NT2/D1 (cell line): ENCODE results near the gene KIAA1217.

Experiments
- SUZ12 ChIP-seq: IDR thresholded peaks from 2 replicates; pipeline ENCODE4 v1.6.1; 2011; ENCODE audit not compliant: insufficient read length, insufficient read depth; ENCODE audit errors: extremely low read depth
- YY1 ChIP-seq: IDR thresholded peaks from 2 replicates; pipeline ENCODE4 v1.6.1; 2011; ENCODE audit not compliant: insufficient read length, insufficient read depth
- ZNF274 ChIP-seq: IDR thresholded peaks from 2 replicates; pipeline ENCODE4 v1.6.1; 2011; ENCODE audit warnings: mild to moderate bottlenecking, low read depth, low read length

DNA sequence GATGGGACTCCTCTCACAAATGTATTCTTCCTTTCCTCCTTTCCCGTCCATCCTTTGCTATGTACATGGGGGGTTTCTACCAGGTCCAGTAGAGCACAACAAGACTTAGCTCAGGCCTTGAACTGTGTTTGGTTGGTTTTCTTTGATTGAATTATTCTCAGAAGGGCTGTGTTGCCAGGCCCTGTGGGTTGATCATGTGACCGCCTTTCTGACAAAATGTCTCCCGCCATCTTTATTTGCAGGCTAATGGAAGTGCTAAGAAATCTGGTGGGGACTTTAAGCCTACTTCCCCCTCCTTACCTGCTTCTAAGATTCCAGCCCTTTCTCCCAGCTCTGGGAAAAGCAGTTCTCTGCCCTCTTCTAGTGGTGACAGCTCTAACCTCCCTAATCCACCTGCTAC is 336.6 kb downstream of the KIAA1217 start:
- TF ChIP-seq ZNF274 (no peak), YY1 (no peak), SUZ12 (no peak)
